Measurements from ENCODE around the gene CDCA4. TPM values are rescaled to one million over a fixed set of nuclear protein-coding genes. Genes with fewer than 3 reads are reported as not detected.

The CDCA4 gene
- total and polyA plus RNA-seq, 10 of the 15 experiments (the other 5 are each of a cell fraction or from before 2014, with no cell fraction given) = 10.4 to 64.0 (median 52.1) TPM

DNA sequence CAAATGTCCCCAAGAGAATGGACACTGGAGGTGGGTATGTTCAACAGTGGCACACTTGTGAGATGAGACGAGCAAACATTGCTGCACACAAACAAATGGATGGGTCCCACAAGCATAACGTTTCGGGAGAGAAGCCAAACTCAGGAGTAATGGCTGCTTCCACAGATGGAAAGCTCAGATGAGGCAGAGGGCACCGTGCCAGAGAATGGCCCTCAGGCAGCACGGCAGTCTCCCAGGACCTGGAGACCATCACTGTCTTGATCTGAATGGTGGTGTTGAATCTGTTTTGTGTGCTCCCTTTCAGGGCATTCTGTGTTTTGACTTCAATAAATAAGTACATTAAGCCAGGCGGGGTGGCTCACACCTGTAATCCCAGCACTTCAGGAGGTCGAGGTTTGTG lies 8.5 kb upstream of the CDCA4 start:
- intact Hi-C loops (cut with micrococcal nuclease; ENCODE audit: unreplicated experiment) = no loop called here
- POLR2A ChIA-PET = no interaction called here
- H3K36me3 ChIP-seq (ENCODE audit: control insufficient read depth in 2 of 2, insufficient read depth in 2 of 2, low read length in 1 of 2) = no peaks in the 10 kb centered on the region
- DNase-seq (ENCODE audit: low read depth, low spot score) (no peak), ATAC-seq (no peak), FAIRE-seq (no peak)
- H3K4me2 ChIP-seq (ENCODE audit: control insufficient read depth, insufficient read depth) = no peak overlapping the region
- TF ChIP-seq MYC (IDR thresholded peaks at IDR 0.05; ENCODE audit: insufficient read depth, insufficient read length, insufficient replicate concordance, low read length, severe bottlenecking) = no peak
- TF ChIP-seq STAT1 (conservative IDR thresholded peaks at IDR 0.05) = no peak
- no peak for TF ChIP-seq RAD21 (IDR thresholded peaks at IDR 0.05; ENCODE audit: insufficient read depth, low read depth, low read length)
- no peak for TF ChIP-seq HSF1 (IDR thresholded peaks at IDR 0.05; ENCODE audit: low read depth, low read length)
- no peak for TF ChIP-seq ZBTB4 (CRISPR knock-in tag; IDR thresholded peaks at IDR 0.05)
- no peak for TF ChIP-seq MEF2A (IDR thresholded peaks at IDR 0.05; ENCODE audit: insufficient read depth, low read depth, low read length)
- no peak for TF ChIP-seq GABPA (IDR thresholded peaks at IDR 0.05; ENCODE audit: low read depth)
- TF ChIP-seq SUPT20H (IDR thresholded peaks at IDR 0.05; ENCODE audit: borderline replicate concordance, control insufficient read depth, low read depth, low read length) = no peak
- TF ChIP-seq IRF3 (IDR thresholded peaks at IDR 0.05) = no peak
- TF ChIP-seq TBL1XR1 (IDR thresholded peaks at IDR 0.05; ENCODE audit: low read depth, low read length) = no peak
- TF ChIP-seq RBBP5 (conservative IDR thresholded peaks at IDR 0.05) = no peak
- TF ChIP-seq FOS (IDR thresholded peaks at IDR 0.05; ENCODE audit: borderline replicate concordance, extremely low read depth, insufficient read length) = no peak
- TF ChIP-seq YBX1 (IDR thresholded peaks at IDR 0.05) = no peak
- TF ChIP-seq STAT3 (IDR thresholded peaks at IDR 0.05; ENCODE audit: low read depth, low read length) = no peak
- TF ChIP-seq ESRRA (IDR thresholded peaks at IDR 0.05; ENCODE audit: low read length) = no peak
- in situ Hi-C loops (cut with MboI) = no loop called here
- H4K20me1 ChIP-seq (ENCODE audit: control insufficient read depth, insufficient read depth) = no peaks in the 10 kb centered on the region
- no peak overlapping the region for H2AFZ ChIP-seq (ENCODE audit: control insufficient read depth, low read depth, low read length)
- SMC1A ChIA-PET (ENCODE audit: uncharacterized antibody, unreplicated experiment) = interaction anchor here (1.5 to 1.6 kb wide), 2 partner anchors 9 to 10 kb away, joined by 3 read pairs; no protein-coding TSS in a partner anchor
- H3K4me3 ChIP-seq = no peak overlapping the region
- H3K9me3 ChIP-seq (replicated peaks; ENCODE audit: control insufficient read depth, insufficient read depth, low read length) = peaks cover 9% of the 10 kb centered on the region; the same call in 2 of the 3 replicates
- CTCF ChIA-PET = interaction anchor here (0.6 to 1.4 kb wide), 2 partner anchors 9 to 1841 kb away, joined by 3 to 5 read pairs; no protein-coding TSS in a partner anchor
- no peaks in the 10 kb centered on the region; the same call in 1 of the 2 replicates for H3K79me2 ChIP-seq (ENCODE audit: control insufficient read depth, insufficient read depth, low read length)
- no peaks in the 10 kb centered on the region for H3K27me3 ChIP-seq (replicated peaks in 1 of 2; ENCODE audit: control insufficient read depth in 2 of 2, insufficient read depth in 2 of 2, low read length in 1 of 2)
- RAD21 ChIA-PET (ENCODE audit: unreplicated experiment) = no interaction called here
- 85% methylated on average over 7 of the region's 7 CpGs for WGBS (ENCODE audit: insufficient coverage, insufficient replicate concordance, low lambda C conversion rate, missing lambda C conversion rate)
- H3K27ac ChIP-seq (ENCODE audit: control insufficient read depth, insufficient read depth) = no peak overlapping the region
- no TSS peak for BruUV-seq (replicated peaks)
- no peak overlapping the region for H3K9ac ChIP-seq (ENCODE audit: control insufficient read depth, insufficient read depth, low read length)
- H3K4me1 ChIP-seq (ENCODE audit: control insufficient read depth, insufficient read depth, low read length) = peaks cover 21% of the 10 kb centered on the region

Measured in GM12878 (cell line).